ENCODE results near the gene VEZF1.

The VEZF1 gene

GRCh38 chr17:57943140-57943539, 44.9 kb downstream of the VEZF1 start:
- H3F3A ChIP-seq (ENCODE audit: control insufficient read depth, insufficient read depth), result peaks cover 11% of the 10 kb centered on the region
- H3K27me3 ChIP-seq (ENCODE audit: control insufficient read depth, low read length), result peaks cover 59% of the 10 kb centered on the region
- TF ChIP-seq, protein P1, sequence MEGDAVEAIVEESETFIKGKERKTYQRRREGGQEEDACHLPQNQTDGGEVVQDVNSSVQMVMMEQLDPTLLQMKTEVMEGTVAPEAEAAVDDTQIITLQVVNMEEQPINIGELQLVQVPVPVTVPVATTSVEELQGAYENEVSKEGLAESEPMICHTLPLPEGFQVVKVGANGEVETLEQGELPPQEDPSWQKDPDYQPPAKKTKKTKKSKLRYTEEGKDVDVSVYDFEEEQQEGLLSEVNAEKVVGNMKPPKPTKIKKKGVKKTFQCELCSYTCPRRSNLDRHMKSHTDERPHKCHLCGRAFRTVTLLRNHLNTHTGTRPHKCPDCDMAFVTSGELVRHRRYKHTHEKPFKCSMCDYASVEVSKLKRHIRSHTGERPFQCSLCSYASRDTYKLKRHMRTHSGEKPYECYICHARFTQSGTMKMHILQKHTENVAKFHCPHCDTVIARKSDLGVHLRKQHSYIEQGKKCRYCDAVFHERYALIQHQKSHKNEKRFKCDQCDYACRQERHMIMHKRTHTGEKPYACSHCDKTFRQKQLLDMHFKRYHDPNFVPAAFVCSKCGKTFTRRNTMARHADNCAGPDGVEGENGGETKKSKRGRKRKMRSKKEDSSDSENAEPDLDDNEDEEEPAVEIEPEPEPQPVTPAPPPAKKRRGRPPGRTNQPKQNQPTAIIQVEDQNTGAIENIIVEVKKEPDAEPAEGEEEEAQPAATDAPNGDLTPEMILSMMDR (IDR thresholded peaks at IDR 0.05; ENCODE audit: low read depth, low read length, poor library complexity, severe bottlenecking), result no peak
- no peak for TF ChIP-seq EZH2phosphoT487 (IDR thresholded peaks at IDR 0.05; ENCODE audit: borderline replicate concordance, low read length)
- H3K9me2 ChIP-seq (replicated peaks; ENCODE audit: control insufficient read depth, low read length), result no peaks in the 10 kb centered on the region
- 0 out of 2 replicates have a peak, but pooled peaks cover 3% of the 10 kb centered on the region for H4K20me1 ChIP-seq (ENCODE audit: control insufficient read depth, insufficient read depth, low read depth, low read length)
- peak overlapping the region; percentile 41 for H3K4me2 ChIP-seq (ENCODE audit: low read length)
- no peak overlapping the region for H3K27ac ChIP-seq (ENCODE audit: low read depth, low read length)
- H3K79me2 ChIP-seq (ENCODE audit: control insufficient read depth, low read length), result no peaks in the 10 kb centered on the region
- peaks cover 65% of the 10 kb centered on the region for H3K4me1 ChIP-seq (ENCODE audit: control insufficient read depth, low read length)
- H3K4me3 ChIP-seq (ENCODE audit: low read length), result no peak overlapping the region
- H3K36me3 ChIP-seq (ENCODE audit: control insufficient read depth, low read length), result no peaks in the 10 kb centered on the region
- no peaks in the 10 kb centered on the region for H3K9me3 ChIP-seq (ENCODE audit: control insufficient read depth, insufficient read depth, low read length)

DNA sequence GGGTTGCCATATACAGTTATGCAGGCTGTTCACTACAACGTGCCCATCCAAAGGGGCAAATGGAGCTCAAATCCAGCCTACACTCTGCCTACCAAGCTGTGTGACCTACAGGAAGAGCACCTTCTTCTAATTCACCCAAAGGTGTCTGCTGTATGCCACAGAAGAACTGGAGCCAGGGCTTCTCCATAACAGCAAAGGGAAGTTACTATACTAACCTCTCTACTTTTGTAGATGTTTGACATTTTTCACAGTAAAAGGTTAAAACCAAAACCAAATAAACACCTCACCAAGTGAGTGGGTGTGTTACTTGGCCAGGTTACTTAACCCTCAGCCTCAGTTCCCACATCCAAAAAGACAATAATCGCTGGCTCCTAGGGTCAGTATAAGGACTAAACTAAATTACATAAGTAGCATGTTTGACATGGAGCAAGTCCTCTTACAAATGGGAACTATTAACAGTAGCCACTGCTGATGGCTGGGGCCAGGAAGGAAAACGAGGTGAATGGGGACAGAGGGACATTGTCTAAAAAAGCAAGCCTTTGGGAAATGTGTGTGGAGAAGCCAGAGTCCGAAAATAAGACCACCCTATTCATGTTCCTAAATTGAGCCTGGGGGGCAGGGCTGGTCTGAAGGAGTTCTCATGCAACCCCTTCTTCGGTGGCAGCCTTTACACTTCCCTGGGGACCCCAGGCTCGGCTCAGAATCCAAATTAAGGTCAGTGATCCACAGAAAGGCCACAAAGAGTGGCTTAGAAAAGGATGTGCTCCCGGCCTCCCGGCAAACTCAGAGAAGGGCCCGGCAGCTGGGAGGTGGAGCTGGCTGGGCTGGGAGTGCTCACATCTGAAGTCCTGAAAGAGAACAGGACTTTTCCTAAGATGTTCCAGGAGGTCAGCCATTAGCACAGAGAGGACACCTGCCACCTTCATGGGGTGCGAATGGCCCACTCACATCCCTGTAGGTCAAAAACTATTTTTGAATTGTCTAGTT, 46.4 kb downstream of the VEZF1 start:
- no peak overlapping the region for H3K4me3 ChIP-seq (ENCODE audit: low read length)
- no peaks in the 10 kb centered on the region for H3K79me2 ChIP-seq (ENCODE audit: control insufficient read depth, low read length)
- H3K4me1 ChIP-seq (ENCODE audit: control insufficient read depth, low read length), result peaks cover 52% of the 10 kb centered on the region
- no peak overlapping the region for H3K27ac ChIP-seq (ENCODE audit: low read depth, low read length)
- H3K36me3 ChIP-seq (ENCODE audit: control insufficient read depth, low read length), result no peaks in the 10 kb centered on the region
- H3K9me2 ChIP-seq (replicated peaks; ENCODE audit: control insufficient read depth, low read length), result no peaks in the 10 kb centered on the region
- H3K27me3 ChIP-seq (ENCODE audit: control insufficient read depth, low read length), result peaks cover 53% of the 10 kb centered on the region
- H3K4me2 ChIP-seq (ENCODE audit: low read length), result peak overlapping the region; percentile 63; the same call in 1 of the 2 replicates
- TF ChIP-seq EZH2phosphoT487 (IDR thresholded peaks at IDR 0.05; ENCODE audit: borderline replicate concordance, low read length), result 0 out of 2 replicates have a peak, but pooled peaks have one; percentile 65
- TF ChIP-seq, protein P1 (IDR thresholded peaks at IDR 0.05; ENCODE audit: low read depth, low read length, poor library complexity, severe bottlenecking), result no peak
- H3F3A ChIP-seq (ENCODE audit: control insufficient read depth, insufficient read depth), result peaks cover 11% of the 10 kb centered on the region
- H3K9me3 ChIP-seq (ENCODE audit: control insufficient read depth, insufficient read depth, low read length), result no peaks in the 10 kb centered on the region
- 0 out of 2 replicates have a peak, but pooled peaks cover 3% of the 10 kb centered on the region for H4K20me1 ChIP-seq (ENCODE audit: control insufficient read depth, insufficient read depth, low read depth, low read length)

GRCh38 chr17:57940653-57941329, 47.3 kb downstream of the VEZF1 start:
- Histone ChIP-seq H3K4me2 (ENCODE audit: low read length) (peak overlapping the region; percentile 63), H3K27ac (ENCODE audit: low read depth, low read length) (no peak overlapping the region), H3F3A (ENCODE audit: control insufficient read depth, insufficient read depth) (peaks cover 6% of the 10 kb centered on the region), H3K9me2 (replicated peaks; ENCODE audit: control insufficient read depth, low read length) (no peaks in the 10 kb centered on the region), H3K4me1 (ENCODE audit: control insufficient read depth, low read length) (peaks cover 44% of the 10 kb centered on the region), H4K20me1 (ENCODE audit: control insufficient read depth, insufficient read depth, low read depth, low read length) (0 out of 2 replicates have a peak, but pooled peaks cover 3% of the 10 kb centered on the region), H3K36me3 (ENCODE audit: control insufficient read depth, low read length) (no peaks in the 10 kb centered on the region), H3K27me3 (ENCODE audit: control insufficient read depth, low read length) (peaks cover 50% of the 10 kb centered on the region), H3K79me2 (ENCODE audit: control insufficient read depth, low read length) (no peaks in the 10 kb centered on the region), H3K4me3 (ENCODE audit: low read length) (peak overlapping the region; percentile 48), H3K9me3 (ENCODE audit: control insufficient read depth, insufficient read depth, low read length) (no peaks in the 10 kb centered on the region)
- TF ChIP-seq EZH2phosphoT487 (IDR thresholded peaks at IDR 0.05; ENCODE audit: borderline replicate concordance, low read length), result 0 out of 2 replicates have a peak, but pooled peaks have one; percentile 29
- TF ChIP-seq, protein P1 (IDR thresholded peaks at IDR 0.05; ENCODE audit: low read depth, low read length, poor library complexity, severe bottlenecking), result no peak

Measured in DOHH2 (cell line).